Upper lobe of left lung (tissue), 6 donors: ENCODE results near the gene KRT74. TPM values are rescaled to one million over a fixed set of nuclear protein-coding genes. Genes with fewer than 3 reads are reported as not detected.

Experiments
- ATAC-seq, 2 donors: fragments of 200-7000 bp; cut with Tn5 transposase; one replicate each; pipeline ENCODE4 v1.9.1; 2022; ENCODE audit warnings: mild to moderate bottlenecking in 2 of 2, moderate library complexity in 2 of 2; ENCODE audit not compliant: low FRiP score in 2 of 2
- DNase-seq, 2 donors: peaks; one replicate each; pipeline ENCODE4 v3.0.0-alpha.2; 2019 to 2020
- H3K27ac ChIP-seq, 4 donors: fragments of 200-600 bp; sonication (generic); one replicate each; pipeline ENCODE4 v1.5.1; 2016 to 2019
- H3K27me3 ChIP-seq, 4 donors: fragments of 200-600 bp; sonication (generic); one replicate each; pipeline ENCODE4 v1.5.1; 2017 to 2019
- H3K36me3 ChIP-seq, 4 donors: fragments of 200-600 bp; sonication (generic); one replicate each; pipeline ENCODE4 v1.5.1; 2016 to 2019
- H3K4me1 ChIP-seq, 4 donors: fragments of 200-600 bp; sonication (generic); one replicate each; pipeline ENCODE4 v1.5.1; 2018 to 2019
- H3K4me3 ChIP-seq, 4 donors: fragments of 200-600 bp; sonication (generic); one replicate each; pipeline ENCODE4 v1.5.1; 2017 to 2019; ENCODE audit warnings: mild to moderate bottlenecking in 2 of 4, moderate library complexity in 1 of 4
- H3K9me3 ChIP-seq, 4 donors: fragments of 200-600 bp; sonication (generic); one replicate each; pipeline ENCODE4 v1.5.1; 2018 to 2019
- CTCF ChIP-seq, 6 experiments: fragments of 450-650 bp in 4 of 6; fragments of 200-600 bp in 2 of 6; sonication (generic) in 2 of 6; IDR thresholded peaks; one replicate each; pipeline ENCODE4 v1.5.1; 2016 to 2019; ENCODE audit warnings: antibody characterized with exemption in 6 of 6
- EP300 ChIP-seq, 4 donors: sonication (generic); formaldehyde crosslinking; IDR thresholded peaks; one replicate each; pipeline ENCODE4 v1.5.1; 2017; ENCODE audit warnings: antibody characterized with exemption in 4 of 4, control low read depth in 2 of 4
- POLR2A ChIP-seq, 4 donors: fragments of 450-650 bp; IDR thresholded peaks; one replicate each; pipeline ENCODE4 v1.5.1; 2016 to 2017; ENCODE audit warnings: antibody characterized with exemption in 4 of 4, mild to moderate bottlenecking in 2 of 4
- POLR2AphosphoS5 ChIP-seq, 2 donors: sonication (generic); formaldehyde crosslinking; IDR thresholded peaks; one replicate each; pipeline ENCODE4 v1.5.1; 2017; ENCODE audit warnings: antibody characterized with exemption in 2 of 2
- WGBS, 2 donors: methylation state at CpG; one replicate each; pipeline ENCODE4 v1.1.5; 2017 to 2018; 5-methylcytosine and 5-hydroxymethylcytosine counted together
- total RNA-seq, 6 donors: library from RNA; depleted of rRNA in 4 of 6; stranded (reverse); fragments of >200 nt in 4 of 6; gene quantifications; one replicate each; pipeline versions ENCODE4 v1.1.0 to v1.2.1, GENCODE V29; 2016 to 2021
- donor health status: DM: no; HTN: no; CAD: no; lungs with moderate emphysema.
- donor health status: DM: no; HTN: yes; CAD: no; lungs with severe emphysema.

Gene KRT74
- total RNA-seq, 6 donors from 2014 or later: not detected

GRCh38 chr12:52616680-52617402, 43.2 kb upstream of the KRT74 start:
- H3K9me3 ChIP-seq: no peaks in the 10 kb centered on the region
- TF ChIP-seq POLR2A (IDR thresholded peaks at IDR 0.05): no peak
- no peak for TF ChIP-seq EP300 (IDR thresholded peaks at IDR 0.05)
- TF ChIP-seq POLR2AphosphoS5 (IDR thresholded peaks at IDR 0.05): no peak
- TF ChIP-seq CTCF (IDR thresholded peaks at IDR 0.05): no peak
- DNase-seq (no peak), ATAC-seq (no peak)
- no peaks in the 10 kb centered on the region for H3K4me1 ChIP-seq
- H3K27ac ChIP-seq: no peak overlapping the region
- H3K36me3 ChIP-seq: no peaks in the 10 kb centered on the region
- no peak overlapping the region for H3K4me3 ChIP-seq
- WGBS, 2 donors: 83 to 84% methylated on average over 10 of the region's 10 CpGs
- H3K27me3 ChIP-seq: no peaks in the 10 kb centered on the region

- ATAC-seq: no peak
- H3K9me3 ChIP-seq: no peaks in the 10 kb centered on the region
- no peaks in the 10 kb centered on the region for H3K27me3 ChIP-seq
- WGBS, 2 donors: 83 to 88% methylated on average over 8 to 9 of the region's 9 CpGs
- no peaks in the 10 kb centered on the region for H3K36me3 ChIP-seq
- TF ChIP-seq EP300 (IDR thresholded peaks at IDR 0.05): no peak
- TF ChIP-seq POLR2AphosphoS5 (IDR thresholded peaks at IDR 0.05): no peak
- TF ChIP-seq POLR2A (IDR thresholded peaks at IDR 0.05): no peak
- no peak for TF ChIP-seq CTCF (IDR thresholded peaks at IDR 0.05)
- no peak for DNase-seq
- no peak overlapping the region for H3K27ac ChIP-seq
- H3K4me3 ChIP-seq: no peak overlapping the region
- H3K4me1 ChIP-seq: no peaks in the 10 kb centered on the region
These were observed 42.3 kb upstream of the KRT74 start for GRCh38 chr12:52615912-52616311.

GRCh38 chr12:52615208-52615868, 41.7 kb upstream of the KRT74 start:
- DNase-seq (no peak), ATAC-seq (no peak)
- Histone ChIP-seq H3K27ac (no peak overlapping the region), H3K4me1 (no peaks in the 10 kb centered on the region), H3K9me3 (no peaks in the 10 kb centered on the region), H3K4me3 (no peak overlapping the region), H3K36me3 (no peaks in the 10 kb centered on the region), H3K27me3 (no peaks in the 10 kb centered on the region)
- 51% methylated on average over 4 to 6 of the region's 6 CpGs for WGBS, 2 donors
- TF ChIP-seq CTCF (IDR thresholded peaks at IDR 0.05): no peak
- no peak for TF ChIP-seq EP300 (IDR thresholded peaks at IDR 0.05)
- TF ChIP-seq POLR2A (IDR thresholded peaks at IDR 0.05): no peak
- no peak for TF ChIP-seq POLR2AphosphoS5 (IDR thresholded peaks at IDR 0.05)

- WGBS, 2 donors: 90 to 93% methylated on average over 9 to 10 of the region's 10 CpGs
- no peak for TF ChIP-seq EP300 (IDR thresholded peaks at IDR 0.05)
- no peak for TF ChIP-seq CTCF (IDR thresholded peaks at IDR 0.05)
- TF ChIP-seq POLR2AphosphoS5 (IDR thresholded peaks at IDR 0.05): no peak
- TF ChIP-seq POLR2A (IDR thresholded peaks at IDR 0.05): no peak
- no peak overlapping the region for H3K27ac ChIP-seq
- H3K4me1 ChIP-seq: no peaks in the 10 kb centered on the region
- no peaks in the 10 kb centered on the region for H3K27me3 ChIP-seq
- no peak overlapping the region for H3K4me3 ChIP-seq
- DNase-seq: no peak
- no peaks in the 10 kb centered on the region for H3K36me3 ChIP-seq
- no peaks in the 10 kb centered on the region for H3K9me3 ChIP-seq
- ATAC-seq: no peak
These were observed 41.0 kb upstream of the KRT74 start for GRCh38 chr12:52614381-52615207.
